GM12892 (cell line): ENCODE measurements around the gene MRPL1.
"Not testable (repeated sequence)": the region's sequence is repeated elsewhere in the genome, so short reads cannot be mapped to it uniquely, and the experiment has no call there.

ENCODE experiments used
- DNase-seq: peaks from one replicate; pipeline ENCODE4 v3.0.0; 2011; ENCODE audit not compliant: insufficient read length
- FAIRE-seq: peaks from 2 replicates; lab custom pipeline; 2011; peaks lifted over from hg19 to GRCh38; lab: Jason Lieb, UNC
- POLR2A ChIP-seq: IDR thresholded peaks from 2 replicates; pipeline ENCODE4 v1.6.1; 2011; ENCODE audit warnings: low read depth, low read length, control low read depth
- POLR2AphosphoS5 ChIP-seq: IDR thresholded peaks from 2 replicates; pipeline ENCODE4 v1.6.1; 2011; ENCODE audit warnings: low read depth, low read length, control low read depth
- TAF1 ChIP-seq: IDR thresholded peaks from 2 replicates; pipeline ENCODE4 v1.6.1; 2011; ENCODE audit warnings: low read depth, mild to moderate bottlenecking, control low read depth, low read length, borderline replicate concordance

Gene MRPL1

DNA sequence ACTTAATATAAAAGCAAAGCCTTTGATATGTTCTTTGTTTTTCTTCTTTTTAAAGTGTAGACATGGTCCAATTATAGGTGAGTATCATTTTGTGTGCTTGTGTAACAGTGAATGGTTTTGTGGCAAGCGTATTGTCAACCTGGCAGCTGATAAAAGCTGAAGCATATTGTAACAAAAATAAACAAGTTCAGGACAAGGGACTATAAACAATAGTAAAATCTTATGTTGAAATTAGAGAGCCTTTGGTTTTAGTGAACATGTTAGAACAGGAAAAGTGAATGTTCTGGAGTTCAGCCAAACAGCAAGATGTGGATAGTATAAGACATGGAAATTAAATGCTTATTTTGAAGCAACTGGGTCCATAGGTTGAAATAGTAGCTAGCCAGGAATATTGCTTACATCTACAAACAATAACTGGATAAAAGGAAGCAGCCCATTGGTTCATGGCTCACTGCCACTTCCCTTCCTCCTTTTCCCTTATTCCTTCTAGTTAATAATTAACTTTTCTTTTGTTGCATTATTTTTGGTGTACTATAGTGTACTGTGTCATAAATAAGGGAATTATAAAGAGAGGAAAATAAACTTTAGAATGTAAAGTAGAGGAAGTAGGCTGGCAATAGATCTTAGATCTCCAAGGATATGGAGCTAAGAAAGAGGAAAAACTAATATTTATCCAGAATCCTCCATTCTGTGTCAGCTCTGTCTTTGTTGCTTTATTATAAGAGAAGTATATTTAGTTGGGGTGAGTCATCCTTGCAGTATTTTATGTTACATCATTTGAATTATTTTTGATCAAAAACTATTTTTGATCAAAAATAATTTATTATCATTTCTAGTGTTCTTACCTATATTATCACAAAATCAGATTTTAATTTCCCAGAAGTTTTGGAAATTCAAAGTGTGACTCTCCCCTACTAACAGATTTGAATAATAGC lies 65.6 kb downstream of the MRPL1 start:
- TF ChIP-seq TAF1 (no peak), POLR2AphosphoS5 (no peak), POLR2A (no peak)
- DNase-seq (no peak), FAIRE-seq (no peak)

DNA sequence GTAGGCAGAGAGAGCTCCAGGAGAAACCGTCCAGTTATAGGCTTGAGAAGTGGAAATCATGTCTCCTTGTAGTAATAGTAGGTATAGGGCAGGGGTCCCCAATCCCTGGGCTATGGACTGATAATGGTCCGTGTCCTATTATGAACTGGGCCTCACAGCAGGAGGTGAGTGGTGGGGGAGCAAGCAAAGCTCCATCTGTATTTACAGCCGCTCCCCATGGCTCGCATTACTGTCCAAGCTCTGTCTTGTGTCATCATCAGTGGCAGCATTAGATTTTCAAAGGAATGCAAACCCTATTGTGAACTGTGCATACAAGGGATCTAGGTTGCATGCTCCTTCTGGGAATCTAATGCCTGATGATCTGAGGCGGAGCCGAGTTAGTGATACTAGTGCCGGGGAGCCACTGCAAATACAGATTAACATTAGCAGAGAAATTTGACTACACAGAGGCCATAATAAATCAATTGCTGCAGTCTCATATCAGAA lies 67.6 kb downstream of the MRPL1 start:
- DNase-seq (no peak), FAIRE-seq (no peak)
- no peak for TF ChIP-seq POLR2AphosphoS5
- no peak for TF ChIP-seq POLR2A
- TF ChIP-seq TAF1 = no peak

DNA sequence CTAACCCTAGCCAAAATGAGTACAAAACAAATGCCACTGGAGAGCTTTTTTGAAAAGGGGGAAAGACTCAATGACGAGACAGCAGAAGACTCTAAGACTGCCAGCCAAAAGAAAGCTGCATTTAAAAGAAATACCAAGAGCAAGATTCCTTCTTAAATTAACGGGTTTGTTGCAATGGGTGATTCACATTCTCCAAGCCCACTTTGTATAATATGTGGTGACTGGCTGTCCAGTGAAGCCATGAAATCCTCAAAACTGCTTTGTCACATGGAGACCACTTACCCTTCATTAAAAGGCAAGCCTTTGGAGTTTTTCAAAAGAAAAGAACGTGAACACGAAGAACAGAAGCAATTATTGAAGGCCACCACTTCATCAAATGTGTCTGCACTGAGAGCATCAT lies 68.2 kb downstream of the MRPL1 start:
- no peak for TF ChIP-seq POLR2AphosphoS5
- TF ChIP-seq TAF1 = no peak
- TF ChIP-seq POLR2A = no peak
- FAIRE-seq = no peak
- no peak for DNase-seq

DNA sequence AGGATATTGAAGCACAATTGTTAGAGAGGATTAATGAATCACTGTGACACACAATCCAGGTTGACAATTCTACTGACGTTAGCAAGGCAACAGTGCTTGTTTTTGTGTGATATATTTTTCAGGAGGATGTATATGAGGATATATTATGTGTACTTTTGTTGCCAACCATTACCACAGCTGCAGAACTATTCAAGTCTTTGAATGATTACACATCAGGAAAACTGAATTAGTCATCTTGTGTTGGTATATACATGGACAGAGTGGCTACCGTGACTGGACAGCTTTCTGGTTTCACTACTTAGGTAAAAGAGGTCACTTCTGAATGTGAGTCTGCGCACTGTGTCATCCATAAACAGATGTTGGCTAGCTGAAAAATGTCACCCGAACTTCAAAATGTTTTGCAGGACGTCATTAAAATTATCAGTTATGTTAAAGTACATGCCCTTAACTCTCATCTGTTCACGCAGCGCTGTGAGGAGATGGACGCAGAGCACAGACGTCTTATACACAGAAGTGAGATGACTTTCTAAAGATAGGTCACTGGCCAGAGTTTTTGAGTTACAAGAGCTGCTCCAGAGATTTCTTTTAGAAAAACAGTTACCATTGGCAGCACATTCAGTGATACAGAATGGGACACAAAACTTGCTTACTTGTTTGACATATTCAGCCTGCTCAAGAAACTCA lies 69.0 kb downstream of the MRPL1 start:
- FAIRE-seq = peak; percentile 81
- TF ChIP-seq POLR2A (no peak), TAF1 (no peak), POLR2AphosphoS5 (no peak)
- no peak for DNase-seq

DNA sequence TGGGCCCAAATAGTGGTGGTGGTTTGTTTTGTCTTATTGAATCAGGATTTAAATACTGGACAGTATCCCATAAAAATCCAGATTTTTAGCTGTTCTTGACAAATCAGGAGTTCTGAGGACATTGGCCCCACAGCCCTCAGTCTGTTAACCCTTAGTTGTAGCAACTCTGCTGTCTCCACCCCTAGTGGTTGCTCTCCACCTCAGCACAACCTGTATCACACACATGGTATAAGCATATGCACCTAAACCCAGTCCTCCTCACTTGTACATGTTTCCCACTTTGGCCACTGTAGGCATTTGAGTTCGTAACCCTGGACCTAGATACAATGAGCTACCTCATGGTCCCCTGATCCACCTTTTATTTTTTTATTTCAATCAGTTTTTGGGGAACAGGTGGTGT lies 75.9 kb downstream of the MRPL1 start:
- DNase-seq (no peak), FAIRE-seq (no peak)
- TF ChIP-seq POLR2AphosphoS5 (no peak), POLR2A (no peak), TAF1 (no peak)

DNA sequence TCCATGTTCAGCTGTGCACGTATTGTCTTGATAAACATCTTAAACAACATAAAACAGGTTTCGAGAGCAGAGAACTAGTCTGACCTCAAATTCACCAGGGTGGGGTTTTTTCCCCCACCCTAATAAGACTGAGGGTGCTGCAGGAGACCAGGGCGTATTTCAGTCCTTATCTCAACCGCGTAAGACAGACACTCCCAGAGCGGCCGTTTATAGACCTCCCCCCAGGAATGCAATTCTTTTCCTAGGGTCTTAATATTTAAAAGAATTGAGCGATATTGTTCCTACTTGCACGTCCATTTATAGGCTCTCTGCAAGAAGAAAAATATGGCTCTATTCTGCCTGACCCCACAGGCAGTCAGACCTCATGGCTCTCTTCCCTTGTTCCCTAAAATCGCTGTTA lies 83.3 kb downstream of the MRPL1 start:
- DNase-seq, FAIRE-seq: not testable (repeated sequence)

DNA sequence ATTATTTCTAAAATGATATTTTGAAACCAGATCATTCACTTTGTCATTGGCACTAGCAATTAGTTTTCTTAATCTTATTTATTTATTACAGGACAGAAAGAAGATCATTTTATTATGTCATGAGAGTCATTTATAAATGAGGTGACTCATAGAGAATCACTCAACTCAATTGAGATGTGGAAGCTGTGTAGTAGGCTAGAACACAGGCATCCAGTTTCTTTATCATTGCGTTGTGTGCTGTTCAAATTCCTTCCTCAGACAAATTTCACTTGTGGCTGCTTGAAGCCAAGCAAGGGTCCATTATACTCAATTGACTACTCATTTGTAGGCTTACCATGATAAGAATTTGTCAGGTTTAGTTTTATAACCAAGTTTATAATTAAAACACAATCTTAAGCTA lies 87.6 kb downstream of the MRPL1 start:
- TF ChIP-seq TAF1 (no peak), POLR2A (no peak), POLR2AphosphoS5 (no peak)
- FAIRE-seq = no peak
- no peak for DNase-seq

DNA sequence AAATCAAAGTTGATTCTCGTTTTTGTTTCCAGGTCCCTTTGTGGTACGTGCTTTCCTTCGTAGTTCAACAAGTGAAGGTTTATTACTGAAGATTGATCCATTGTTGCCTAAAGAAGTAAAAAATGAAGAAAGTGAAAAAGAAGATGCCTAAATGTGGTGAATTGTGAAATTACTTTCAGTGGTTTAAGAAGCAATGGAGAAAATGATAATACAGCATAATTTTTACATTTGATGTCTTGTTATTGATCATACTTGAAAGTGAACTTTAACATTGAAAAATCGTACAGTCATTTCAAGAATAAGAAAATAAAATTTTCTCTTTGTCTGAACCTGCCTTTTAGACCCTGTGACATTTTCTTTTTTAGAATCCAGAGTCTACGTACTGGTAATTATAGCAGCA lies 89.8 kb downstream of the MRPL1 start:
- DNase-seq (no peak), FAIRE-seq (no peak)
- TF ChIP-seq TAF1 (no peak), POLR2A (no peak), POLR2AphosphoS5 (no peak)

DNA sequence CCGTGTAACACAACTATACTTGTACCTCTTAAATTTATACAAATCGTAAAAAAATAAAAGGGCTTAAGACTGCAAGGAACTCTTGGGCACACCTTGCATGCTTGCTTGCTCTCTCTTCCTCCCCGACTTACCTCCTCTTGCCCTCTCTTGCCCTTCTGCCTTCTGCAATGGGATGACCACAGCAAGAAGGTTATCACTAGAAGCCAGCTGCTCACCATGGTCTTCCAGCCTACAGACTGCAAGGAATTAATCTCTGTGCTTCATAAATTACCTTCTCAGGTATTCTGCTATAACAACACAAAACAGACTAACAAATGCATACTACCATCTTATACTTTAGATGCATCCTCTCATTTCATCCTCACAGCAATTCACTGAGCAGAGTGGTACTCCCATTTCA lies 92.1 kb downstream of the MRPL1 start:
- FAIRE-seq (no peak), DNase-seq (no peak)
- TF ChIP-seq POLR2A = no peak
- TF ChIP-seq TAF1 = no peak
- no peak for TF ChIP-seq POLR2AphosphoS5

DNA sequence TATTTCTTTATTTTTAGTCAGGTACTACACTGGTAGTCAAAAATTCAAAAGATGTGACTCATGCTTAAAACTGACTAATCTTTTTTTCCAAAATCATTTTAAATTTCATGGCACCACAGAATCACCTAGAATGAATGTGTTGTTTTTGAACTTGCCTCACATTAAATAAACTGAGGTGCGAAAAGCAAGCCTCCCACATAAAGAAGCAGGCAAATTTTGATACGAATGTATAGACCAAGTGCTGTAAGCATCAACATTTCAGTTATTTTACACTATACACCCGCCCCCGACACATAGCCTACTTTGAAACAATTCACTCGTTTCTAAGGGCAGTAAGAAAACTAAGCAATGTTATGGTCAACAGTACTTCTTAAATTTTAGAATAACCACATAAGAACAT lies 94.3 kb downstream of the MRPL1 start:
- FAIRE-seq (no peak), DNase-seq (no peak)
- TF ChIP-seq POLR2AphosphoS5 = no peak
- TF ChIP-seq POLR2A = no peak
- no peak for TF ChIP-seq TAF1

DNA sequence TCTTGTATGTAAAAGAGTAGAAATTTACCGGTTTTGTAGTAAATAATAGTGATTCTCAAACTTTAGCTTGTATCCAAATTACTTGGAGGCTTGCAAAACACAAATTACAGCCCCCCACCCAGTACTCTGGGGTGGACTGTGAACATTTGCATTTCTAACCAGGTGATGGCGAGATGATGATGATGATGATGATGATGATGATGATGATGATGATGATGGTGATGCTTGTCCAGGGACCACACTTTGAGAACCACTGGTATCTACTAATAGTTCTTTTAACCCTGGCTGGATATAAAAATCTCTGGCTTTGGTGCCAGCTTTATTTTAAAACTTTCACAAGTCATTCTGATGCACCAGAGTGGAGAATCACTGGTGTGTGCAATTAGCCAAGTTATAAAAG lies 96.3 kb downstream of the MRPL1 start:
- DNase-seq (no peak), FAIRE-seq (no peak)
- TF ChIP-seq POLR2A (no peak), TAF1 (no peak), POLR2AphosphoS5 (no peak)
